Gastroesophageal sphincter (tissue), 4 donors: ENCODE measurements around the gene CNTNAP2. TPM values are rescaled to one million over a fixed set of nuclear protein-coding genes. Genes with fewer than 3 reads are reported as not detected.
"Not testable (repeated sequence)": the region's sequence is repeated elsewhere in the genome, so short reads cannot be mapped to it uniquely, and the experiment has no call there.

ENCODE experiments used
- ATAC-seq: fragments of 150-250 bp; one replicate; pipeline ENCODE4 v1.9.1; 2016; ENCODE audit warnings: mild to moderate bottlenecking, moderate library complexity
- H3K27ac ChIP-seq, 4 donors: fragments of 200-600 bp; sonication (generic) in 3 of 4; 1 replicate in 3 of 4; 2 replicates in 1 of 4; pipeline ENCODE4 v1.5.1; 2016 to 2019
- H3K27me3 ChIP-seq: fragments of 200-600 bp; sonication (generic); one replicate; pipeline ENCODE4 v1.5.1; 2019
- H3K36me3 ChIP-seq, 2 donors: fragments of 200-600 bp; sonication (generic); one replicate each; pipeline ENCODE4 v1.5.1; 2019; ENCODE audit warnings: control low read depth in 1 of 2
- H3K4me1 ChIP-seq, 3 donors: fragments of 200-600 bp; sonication (generic); 1 replicate in 2 of 3; 2 replicates in 1 of 3; pipeline ENCODE4 v1.5.1; 2016 to 2019; ENCODE audit warnings: control low read depth in 2 of 3
- H3K4me3 ChIP-seq, 2 donors: fragments of 200-600 bp; sonication (generic); one replicate each; pipeline ENCODE4 v1.5.1; 2019; ENCODE audit warnings: mild to moderate bottlenecking in 1 of 2, moderate library complexity in 1 of 2
- H3K9me3 ChIP-seq, 3 donors: fragments of 200-600 bp; sonication (generic); one replicate each; pipeline ENCODE4 v1.5.1; 2017 to 2019; ENCODE audit warnings: control low read depth in 2 of 3
- CTCF ChIP-seq, 4 experiments: fragments of 200-600 bp in 2 of 4; fragments of 450-650 bp in 2 of 4; sonication (generic) in 1 of 4; IDR thresholded peaks; one replicate each; pipeline ENCODE4 v1.5.1; 2017 to 2019; ENCODE audit warnings: antibody characterized with exemption in 4 of 4, mild to moderate bottlenecking in 2 of 4, moderate library complexity in 2 of 4
- EP300 ChIP-seq: sonication (generic); formaldehyde crosslinking; IDR thresholded peaks from one replicate; pipeline ENCODE4 v1.6.1; 2017; ENCODE audit warnings: antibody characterized with exemption, mild to moderate bottlenecking
- POLR2A ChIP-seq, 2 donors: fragments of 450-650 bp; IDR thresholded peaks; one replicate each; pipeline ENCODE4 v1.6.1; 2017; ENCODE audit warnings: antibody characterized with exemption in 2 of 2, mild to moderate bottlenecking in 2 of 2, moderate library complexity in 1 of 2
- POLR2AphosphoS5 ChIP-seq: sonication (generic); formaldehyde crosslinking; IDR thresholded peaks from one replicate; pipeline ENCODE4 v1.6.1; 2017; ENCODE audit warnings: antibody characterized with exemption
- WGBS, 2 donors: methylation state at CpG; one replicate each; pipeline ENCODE4 v1.1.5; 2018; ENCODE audit warnings: low coverage in 1 of 2; 5-methylcytosine and 5-hydroxymethylcytosine counted together
- small RNA-seq, 4 donors: library from RNA; depleted of rRNA; stranded (forward); fragments of <200 nt; gene quantifications; one replicate each; pipeline ENCODE3, GENCODE V24; 2016
- total RNA-seq, 4 donors: library from RNA; depleted of rRNA; stranded (reverse); fragments of >200 nt; gene quantifications; one replicate each; pipeline ENCODE4 v1.1.0, GENCODE V29; 2016

Gene CNTNAP2
- total RNA-seq, 4 donors from 2014 or later, result 1.5 to 8.9 (median 3.2) TPM

GRCh38 chr7:148464947-148465346, 2348.3 kb downstream of the CNTNAP2 start:
- Histone ChIP-seq H3K9me3 (no peaks in the 10 kb centered on the region), H3K4me3 (no peak overlapping the region), H3K36me3 (no peaks in the 10 kb centered on the region), H3K27me3 (no peaks in the 10 kb centered on the region), H3K4me1 (no peaks in the 10 kb centered on the region), H3K27ac (no peak overlapping the region)
- no peak for ATAC-seq
- WGBS, 2 donors, result 88 to 92% methylated on average over 7 of the region's 7 CpGs
- TF ChIP-seq POLR2A (IDR thresholded peaks at IDR 0.05), result no peak

GRCh38 chr7:148465441-148465840, 2348.8 kb downstream of the CNTNAP2 start:
- not testable (repeated sequence) for H3K36me3 ChIP-seq, H3K9me3 ChIP-seq, ATAC-seq, H3K27ac ChIP-seq, H3K4me1 ChIP-seq, H3K4me3 ChIP-seq, H3K27me3 ChIP-seq
- WGBS, 2 donors, result 90% methylated on average over 2 of the region's 15 CpGs; no CpG with 5 or more reads in 1 of the 2 donors

GRCh38 chr7:148466120-148466519, 2349.5 kb downstream of the CNTNAP2 start:
- no peaks in the 10 kb centered on the region for H3K9me3 ChIP-seq
- no peaks in the 10 kb centered on the region for H3K27me3 ChIP-seq
- ATAC-seq, result no peak
- H3K4me3 ChIP-seq, result no peak overlapping the region
- TF ChIP-seq EP300 (no peak), POLR2A (IDR thresholded peaks at IDR 0.05) (no peak), POLR2AphosphoS5 (no peak), CTCF (IDR thresholded peaks at IDR 0.05) (no peak)
- H3K4me1 ChIP-seq, result no peaks in the 10 kb centered on the region
- no peak overlapping the region for H3K27ac ChIP-seq
- no peaks in the 10 kb centered on the region for H3K36me3 ChIP-seq
- 81 to 84% methylated on average over 3 of the region's 3 CpGs for WGBS, 2 donors

- Histone ChIP-seq H3K36me3 (no peaks in the 10 kb centered on the region), H3K9me3 (no peaks in the 10 kb centered on the region), H3K4me1 (no peaks in the 10 kb centered on the region), H3K27ac (no peak overlapping the region), H3K27me3 (no peaks in the 10 kb centered on the region), H3K4me3 (no peak overlapping the region)
- no peak for ATAC-seq
- WGBS, 2 donors, result 83 to 89% methylated on average over 4 to 7 of the region's 7 CpGs
- TF ChIP-seq CTCF (IDR thresholded peaks at IDR 0.05) (no peak), EP300 (no peak), POLR2A (IDR thresholded peaks at IDR 0.05) (no peak), POLR2AphosphoS5 (no peak)
These were observed 2352.1 kb downstream of the CNTNAP2 start for GRCh38 chr7:148468700-148469098.

Small RNA genes lying within 50 kb of the gene (small RNA-seq; reads per million reads assigned to genes)
- gene AC005518.2 (0 reads per million in 4 donors), gene MIR548F4 (0 reads per million in 4 donors), gene RANP2 (0 reads per million in 4 donors), gene RF00012 (0 reads per million in 4 donors), gene RF00019 (0 reads per million in 4 donors), gene RF02271 (0 reads per million in 4 donors), gene RN7SL456P (0 reads per million in 4 donors), gene RN7SL72P (0 reads per million in 4 donors), gene RNA5SP249 (0 to 0.55 (median 0.11) reads per million in 4 donors), gene RNU6-1184P (0 reads per million in 4 donors)
